ENCODE results near the gene FILIP1.

- TF ChIP-seq CTCF (IDR thresholded peaks at IDR 0.05): no peak
- no peak for TF ChIP-seq POLR2A (IDR thresholded peaks at IDR 0.05)
- TF ChIP-seq EP300 (IDR thresholded peaks at IDR 0.05): no peak
Measured at GRCh38 chr6:75444899-75445298, 48.7 kb downstream of the FILIP1 start.

Data from ovary (tissue), 3 donors.